WTC11 (cell line): Measurements from ENCODE around the gene UPK3A. TPM values are rescaled to one million over a fixed set of nuclear protein-coding genes. Genes with fewer than 3 reads are reported as not detected.

Experiments used
- ATAC-seq: fragments of 200-7000 bp; cut with Tn5 transposase; 2 replicates; pipeline ENCODE4 v1.10.0; 2021; ENCODE audit warnings: mild to moderate bottlenecking, moderate library complexity
- CTCF ChIA-PET: fragments of 300-600 bp; sonication (Branson Sonifier 250); formaldehyde crosslinking; loops from one replicate; lab custom pipeline; 2021; ENCODE audit warnings: antibody characterized with exemption; lab: Charles Lee
- POLR2A ChIA-PET: fragments of 350-600 bp; sonication (Branson Sonifier 250); formaldehyde crosslinking; loops from one replicate; lab custom pipeline; 2021; ENCODE audit warnings: antibody characterized with exemption; lab: Charles Lee
- DNase-seq: peaks from one replicate; pipeline ENCODE4 v3.0.0; 2021; ENCODE audit warnings: low spot score
- H3K27ac Mint-ChIP-seq: 2 replicates; pipeline ENCODE4 v1.8.0; 2021; ENCODE audit warnings: mixed read lengths
- H3K27me3 Mint-ChIP-seq: 2 replicates; pipeline ENCODE4 v1.8.0; 2021; ENCODE audit warnings: low read depth, mild to moderate bottlenecking, moderate library complexity, mixed read lengths
- H3K36me3 Mint-ChIP-seq: 2 replicates; pipeline ENCODE4 v1.8.0; 2021; ENCODE audit warnings: mixed read lengths
- H3K4me1 Mint-ChIP-seq: 2 replicates; pipeline ENCODE4 v1.8.0; 2022; ENCODE audit warnings: mixed read lengths
- H3K4me3 Mint-ChIP-seq: 2 replicates; pipeline ENCODE4 v1.8.0; 2021; ENCODE audit warnings: mild to moderate bottlenecking, moderate library complexity, mixed read lengths
- H3K9me3 Mint-ChIP-seq: 2 replicates; pipeline ENCODE4 v1.8.0; 2021; ENCODE audit warnings: mixed read lengths
- ARID4B ChIP-seq: sonication (generic); formaldehyde crosslinking; IDR thresholded peaks from 2 replicates; pipeline ENCODE4 v1.8.0; 2023; ENCODE audit warnings: missing genetic modification reagents, mild to moderate bottlenecking, borderline replicate concordance
- ATF2 ChIP-seq: sonication (generic); formaldehyde crosslinking; IDR thresholded peaks from 2 replicates; pipeline ENCODE4 v1.8.1; 2022; ENCODE audit warnings: low read depth, missing genetic modification reagents, borderline replicate concordance
- CTCF ChIP-seq: fragments of 200-600 bp; IDR thresholded peaks from 2 replicates; pipeline ENCODE4 v1.8.0; 2022; ENCODE audit warnings: antibody characterized with exemption
- ELF4 ChIP-seq: sonication (generic); formaldehyde crosslinking; IDR thresholded peaks from 2 replicates; pipeline ENCODE4 v1.8.1; 2022; ENCODE audit warnings: low read depth, mild to moderate bottlenecking, moderate library complexity, missing genetic modification reagents
- ERG ChIP-seq: fragments of 250-450 bp; sonication (Bioruptor Pico); IDR thresholded peaks from 2 replicates; pipeline ENCODE4 v1.8.0; 2021; ENCODE audit warnings: mild to moderate bottlenecking
- ESRRA ChIP-seq: sonication (generic); formaldehyde crosslinking; IDR thresholded peaks from 2 replicates; pipeline ENCODE4 v1.8.1; 2022; ENCODE audit warnings: mild to moderate bottlenecking, missing genetic modification reagents, borderline replicate concordance
- ETV6 ChIP-seq: sonication (generic); formaldehyde crosslinking; IDR thresholded peaks from 2 replicates; pipeline ENCODE4 v1.8.1; 2022; ENCODE audit warnings: mild to moderate bottlenecking, missing genetic modification reagents
- FOXP1 ChIP-seq: sonication (generic); formaldehyde crosslinking; IDR thresholded peaks from 2 replicates; pipeline ENCODE4 v1.8.0; 2022; ENCODE audit warnings: missing genetic modification reagents, mild to moderate bottlenecking, moderate library complexity, borderline replicate concordance
- GTF2I ChIP-seq: fragments of 250-450 bp; sonication (Bioruptor Pico); conservative IDR thresholded peaks from 2 replicates; pipeline ENCODE4 v1.4.0; 2021; ENCODE audit warnings: mild to moderate bottlenecking
- IRF2 ChIP-seq: sonication (generic); formaldehyde crosslinking; IDR thresholded peaks from 2 replicates; pipeline ENCODE4 v1.8.0; 2022; ENCODE audit warnings: low read depth, missing genetic modification reagents, borderline replicate concordance
- NFATC4 ChIP-seq: fragments of 250-450 bp; sonication (Bioruptor Pico); IDR thresholded peaks from 2 replicates; pipeline ENCODE4 v1.9.0; 2021; ENCODE audit warnings: mild to moderate bottlenecking
- NFE2L1 ChIP-seq: sonication (generic); formaldehyde crosslinking; IDR thresholded peaks from 2 replicates; pipeline ENCODE4 v1.8.1; 2023; ENCODE audit warnings: missing genetic modification reagents
- NFYB ChIP-seq: sonication (generic); formaldehyde crosslinking; conservative IDR thresholded peaks from 2 replicates; pipeline ENCODE4 v1.8.0; 2022; ENCODE audit warnings: low read depth, missing genetic modification reagents
- PRRX2 ChIP-seq: fragments of 250-450 bp; sonication (Bioruptor Pico); IDR thresholded peaks from 2 replicates; pipeline ENCODE4 v1.8.0; 2021; ENCODE audit warnings: mild to moderate bottlenecking
- RELA ChIP-seq: sonication (generic); formaldehyde crosslinking; IDR thresholded peaks from 2 replicates; pipeline ENCODE4 v1.8.1; 2022; ENCODE audit warnings: missing genetic modification reagents, mild to moderate bottlenecking, borderline replicate concordance
- SP1 ChIP-seq: sonication (generic); formaldehyde crosslinking; conservative IDR thresholded peaks from 2 replicates; pipeline ENCODE4 v1.8.1; 2022; ENCODE audit warnings: missing genetic modification reagents
- ZNF121 ChIP-seq: sonication (generic); formaldehyde crosslinking; IDR thresholded peaks from 2 replicates; pipeline ENCODE4 v1.8.0; 2023; ENCODE audit warnings: missing genetic modification reagents
- ZNF138 ChIP-seq: sonication (generic); formaldehyde crosslinking; conservative IDR thresholded peaks from 2 replicates; pipeline ENCODE4 v1.8.1; 2022; ENCODE audit warnings: mild to moderate bottlenecking, moderate library complexity, missing genetic modification reagents
- ZNF219 ChIP-seq: sonication (generic); formaldehyde crosslinking; IDR thresholded peaks from 2 replicates; pipeline ENCODE4 v1.8.0; 2023; ENCODE audit warnings: missing genetic modification reagents, mild to moderate bottlenecking, borderline replicate concordance
- ZNF396 ChIP-seq: fragments of 250-450 bp; sonication (Bioruptor Pico); IDR thresholded peaks from 2 replicates; pipeline ENCODE4 v1.8.0; 2021; ENCODE audit warnings: mild to moderate bottlenecking, moderate library complexity, borderline replicate concordance
- ZNF423 ChIP-seq: fragments of 250-450 bp; sonication (Bioruptor Pico); IDR thresholded peaks from 2 replicates; pipeline ENCODE4 v2.1.2; 2022; ENCODE audit warnings: mild to moderate bottlenecking, moderate library complexity
- total RNA-seq: library from RNA; stranded (reverse); gene quantifications from 3 replicates; pipeline ENCODE4 v1.2.3, GENCODE V29; 2021
- TF ChIP-seq, protein P1 (sequence below): sonication (generic); formaldehyde crosslinking; IDR thresholded peaks from 2 replicates; pipeline ENCODE4 v1.8.1; 2023; ENCODE audit warnings: mild to moderate bottlenecking, moderate library complexity, missing genetic modification reagents

Gene UPK3A
- total RNA-seq, 1 experiment from 2014 or later, result 0.37 TPM

DNA sequence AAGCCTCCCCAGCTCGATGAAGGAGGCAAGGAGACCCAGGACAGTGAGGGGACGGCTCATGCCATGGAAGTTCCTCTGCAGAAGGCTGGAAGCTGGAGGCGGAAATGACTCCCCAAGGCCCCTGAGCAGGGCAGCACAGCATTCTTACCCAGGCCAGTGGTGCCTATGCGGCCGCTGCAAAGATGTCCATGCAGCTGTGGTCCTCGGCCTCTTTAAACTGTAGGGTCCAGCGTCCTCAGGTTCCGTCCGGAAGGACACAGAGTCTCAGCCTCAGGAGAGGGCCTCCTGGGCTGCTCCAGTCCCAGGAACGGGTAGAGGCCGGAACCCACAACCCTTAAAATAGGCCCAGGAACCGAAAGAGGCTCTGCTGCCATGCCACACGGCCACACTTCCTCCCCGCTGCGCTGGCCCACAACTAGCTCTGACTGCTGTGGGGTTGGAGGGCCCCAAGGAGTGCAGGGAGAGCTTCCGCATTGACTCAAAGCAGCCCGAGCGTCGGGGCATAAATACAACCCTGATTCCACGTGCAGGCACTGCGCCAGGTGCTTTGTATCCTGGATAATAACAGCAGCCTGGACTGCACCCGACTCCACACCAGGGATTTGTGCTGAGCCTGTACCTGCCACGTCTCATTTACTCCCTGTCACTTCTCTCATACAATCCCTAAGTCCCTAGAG, 49.5 kb upstream of the UPK3A start (continued):
- TF ChIP-seq ARID4B (CRISPR knock-in tag), result no peak
- TF ChIP-seq SP1 (CRISPR knock-in tag), result no peak
- no peak for TF ChIP-seq ERG (CRISPR knock-in tag)
- no peak for TF ChIP-seq ZNF121 (CRISPR knock-in tag)
- TF ChIP-seq GTF2I, result no peak
- TF ChIP-seq ETV6 (CRISPR knock-in tag), result no peak

DNA sequence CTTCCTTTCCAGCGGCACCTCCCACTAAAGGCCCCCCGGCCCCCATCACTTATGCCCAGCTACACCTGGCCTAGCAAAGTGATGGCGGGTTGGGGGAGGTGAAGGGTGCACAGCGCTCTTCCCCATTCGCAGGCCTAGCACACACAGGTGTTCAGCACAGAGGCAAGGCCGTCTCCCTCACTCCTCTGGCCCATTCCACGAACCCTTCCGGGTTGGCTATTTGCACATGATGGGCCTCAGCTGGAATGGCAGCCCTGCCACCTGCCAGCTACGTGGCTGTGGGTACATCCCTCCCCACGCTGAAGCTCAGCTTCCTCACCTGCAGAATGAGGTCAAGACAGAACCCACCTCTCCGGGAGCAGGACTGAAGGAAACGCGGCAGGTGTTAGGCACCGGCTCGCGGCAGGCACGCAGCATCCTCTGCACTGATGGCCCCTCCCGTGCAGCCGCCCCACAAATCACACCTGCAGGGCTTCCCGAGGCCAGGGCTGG, 48.9 kb upstream of the UPK3A start:
- 0 out of 2 replicates have a peak, but pooled peaks cover 3% of the 10 kb centered on the region for H3K36me3 Mint-ChIP-seq
- no peak for ATAC-seq

DNA sequence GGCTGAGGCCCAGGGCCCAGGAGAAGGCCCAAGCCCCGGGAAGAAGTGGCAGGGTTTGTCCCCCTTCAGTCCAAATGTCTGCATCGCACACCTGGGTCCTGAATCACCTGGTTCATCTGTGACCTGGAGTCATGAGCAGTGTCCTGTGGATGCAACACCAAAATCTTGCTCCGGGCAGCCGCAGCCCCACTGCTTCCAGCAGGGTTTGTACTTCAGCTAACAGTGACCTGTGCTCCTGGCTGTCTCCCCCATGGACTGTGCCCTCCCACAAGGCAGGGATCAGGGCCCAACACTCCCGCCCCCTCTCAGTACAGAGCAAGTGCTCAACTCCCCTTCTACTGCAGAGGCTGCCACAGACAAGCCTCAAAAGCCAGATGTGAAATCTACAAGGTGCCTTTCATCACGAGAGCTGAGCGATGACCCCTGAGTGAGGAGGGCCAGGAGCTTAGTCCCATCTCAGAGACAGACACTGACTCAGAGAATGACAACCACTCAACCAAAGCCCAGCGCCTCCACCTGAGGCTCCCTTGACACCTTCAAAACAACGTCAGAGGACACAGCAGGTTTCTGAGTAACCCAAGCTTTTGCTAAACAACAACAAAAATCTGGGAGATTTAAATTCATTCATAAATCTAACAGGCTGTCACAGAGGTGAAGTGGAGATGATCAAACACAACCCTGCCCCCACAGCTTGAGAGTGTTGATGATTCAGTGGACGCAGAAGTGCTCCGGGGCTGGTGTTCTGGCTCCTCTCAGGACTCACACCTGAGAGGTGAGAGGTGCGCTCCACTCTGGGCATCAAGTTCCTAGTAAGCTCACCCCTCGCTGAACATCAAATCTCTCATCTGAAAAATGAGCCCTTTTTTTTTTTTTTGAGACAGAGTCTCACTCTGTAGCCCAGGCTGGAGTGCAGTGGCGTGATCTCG, 47.4 kb upstream of the UPK3A start:
- CTCF ChIA-PET, result interaction anchor here (1.0 to 1.7 kb wide), 2 partner anchors 28 to 45 kb away, joined by 4 to 11 read pairs; no protein-coding TSS in a partner anchor
- no peak for ATAC-seq
- H3K27ac Mint-ChIP-seq, result peak overlapping the region; percentile 32
- H3K9me3 Mint-ChIP-seq, result no peaks in the 10 kb centered on the region
- no peak overlapping the region for H3K4me3 Mint-ChIP-seq
- POLR2A ChIA-PET, result no interaction called here
- no peak for DNase-seq
- H3K27me3 Mint-ChIP-seq, result peaks cover 17% of the 10 kb centered on the region
- H3K4me1 Mint-ChIP-seq, result peaks cover 20% of the 10 kb centered on the region
- TF ChIP-seq, protein P1, sequence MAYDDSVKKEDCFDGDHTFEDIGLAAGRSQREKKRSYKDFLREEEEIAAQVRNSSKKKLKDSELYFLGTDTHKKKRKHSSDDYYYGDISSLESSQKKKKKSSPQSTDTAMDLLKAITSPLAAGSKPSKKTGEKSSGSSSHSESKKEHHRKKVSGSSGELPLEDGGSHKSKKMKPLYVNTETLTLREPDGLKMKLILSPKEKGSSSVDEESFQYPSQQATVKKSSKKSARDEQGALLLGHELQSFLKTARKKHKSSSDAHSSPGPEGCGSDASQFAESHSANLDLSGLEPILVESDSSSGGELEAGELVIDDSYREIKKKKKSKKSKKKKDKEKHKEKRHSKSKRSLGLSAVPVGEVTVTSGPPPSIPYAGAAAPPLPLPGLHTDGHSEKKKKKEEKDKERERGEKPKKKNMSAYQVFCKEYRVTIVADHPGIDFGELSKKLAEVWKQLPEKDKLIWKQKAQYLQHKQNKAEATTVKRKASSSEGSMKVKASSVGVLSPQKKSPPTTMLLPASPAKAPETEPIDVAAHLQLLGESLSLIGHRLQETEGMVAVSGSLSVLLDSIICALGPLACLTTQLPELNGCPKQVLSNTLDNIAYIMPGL (CRISPR knock-in tag), result no peak
- TF ChIP-seq FOXP1 (CRISPR knock-in tag) (no peak), NFATC4 (CRISPR knock-in tag) (no peak), ELF4 (CRISPR knock-in tag) (no peak), CTCF (no peak), ATF2 (CRISPR knock-in tag) (no peak), ZNF138 (CRISPR knock-in tag) (no peak), ZNF219 (CRISPR knock-in tag) (no peak), IRF2 (CRISPR knock-in tag) (no peak), ESRRA (no peak), NFE2L1 (no peak), PRRX2 (CRISPR knock-in tag) (no peak), NFYB (CRISPR knock-in tag) (no peak), ZNF396 (CRISPR knock-in tag) (no peak)
- H3K36me3 Mint-ChIP-seq, result 0 out of 2 replicates have a peak, but pooled peaks cover 3% of the 10 kb centered on the region

More for the DNA sequence above, 48.9 kb upstream of the UPK3A start:
- Mint-ChIP-seq H3K27ac (no peak overlapping the region), H3K4me3 (no peak overlapping the region), H3K4me1 (peaks cover 17% of the 10 kb centered on the region), H3K27me3 (peaks cover 7% of the 10 kb centered on the region), H3K9me3 (no peaks in the 10 kb centered on the region)
- ChIA-PET CTCF (no interaction called here), POLR2A (no interaction called here)
- no peak for DNase-seq
- TF ChIP-seq ZNF423 (CRISPR knock-in tag), result no peak
- TF ChIP-seq ZNF219 (CRISPR knock-in tag), result no peak
- TF ChIP-seq RELA (CRISPR knock-in tag), result no peak
